ENCODE data around the gene LIFR. TPM values are rescaled to one million over a fixed set of nuclear protein-coding genes. Genes with fewer than 3 reads are reported as not detected.

LIFR gene
- total RNA-seq, 6 donors from 2014 or later, result 69.1 to 103 (median 85.8) TPM

DNA sequence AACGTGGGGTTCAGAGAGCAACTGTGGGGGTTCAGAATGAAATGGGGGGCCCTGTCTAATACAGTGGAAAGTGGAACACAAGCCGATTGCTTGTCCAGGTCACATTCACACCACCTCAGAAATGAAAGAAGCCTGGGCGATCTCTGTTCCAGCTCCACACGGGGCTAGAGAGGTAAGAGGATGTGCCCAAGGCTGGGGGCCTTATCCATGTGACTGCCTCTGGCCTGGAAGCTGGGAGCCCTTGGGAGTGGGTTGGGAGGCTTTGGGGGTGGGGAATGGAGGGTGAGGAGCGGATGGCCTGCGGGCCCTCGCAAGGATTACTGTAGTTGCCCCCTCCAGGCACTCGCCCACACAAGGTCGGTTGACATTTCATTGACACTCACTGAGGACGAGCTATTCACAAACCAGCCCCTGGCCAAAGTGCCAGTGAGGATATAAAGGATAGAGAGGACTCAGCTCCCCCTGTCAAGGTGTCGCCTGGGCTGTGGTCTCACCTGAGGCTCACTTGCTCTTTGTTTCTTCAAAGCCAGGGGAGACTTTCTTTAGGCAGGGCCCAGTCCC, 86.7 kb downstream of the LIFR start:
- Histone ChIP-seq H3K27me3 (no peaks in the 10 kb centered on the region), H3K9me3 (no peaks in the 10 kb centered on the region), H3K27ac (peak overlapping the region; percentile 78 to 85 (median 81)), H3K4me3 (no peak overlapping the region), H3K36me3 (no peaks in the 10 kb centered on the region), H3K4me1 (peaks cover 21 to 31% (median 25%) of the 10 kb centered on the region in 4 donors)
- ATAC-seq (ENCODE audit: low FRiP score in 2 of 2) (no peak), DNase-seq (no peak)
- 88 to 92% methylated on average over 11 of the region's 11 CpGs for WGBS, 2 donors
- TF ChIP-seq EP300 (IDR thresholded peaks at IDR 0.05), result no peak

DNA sequence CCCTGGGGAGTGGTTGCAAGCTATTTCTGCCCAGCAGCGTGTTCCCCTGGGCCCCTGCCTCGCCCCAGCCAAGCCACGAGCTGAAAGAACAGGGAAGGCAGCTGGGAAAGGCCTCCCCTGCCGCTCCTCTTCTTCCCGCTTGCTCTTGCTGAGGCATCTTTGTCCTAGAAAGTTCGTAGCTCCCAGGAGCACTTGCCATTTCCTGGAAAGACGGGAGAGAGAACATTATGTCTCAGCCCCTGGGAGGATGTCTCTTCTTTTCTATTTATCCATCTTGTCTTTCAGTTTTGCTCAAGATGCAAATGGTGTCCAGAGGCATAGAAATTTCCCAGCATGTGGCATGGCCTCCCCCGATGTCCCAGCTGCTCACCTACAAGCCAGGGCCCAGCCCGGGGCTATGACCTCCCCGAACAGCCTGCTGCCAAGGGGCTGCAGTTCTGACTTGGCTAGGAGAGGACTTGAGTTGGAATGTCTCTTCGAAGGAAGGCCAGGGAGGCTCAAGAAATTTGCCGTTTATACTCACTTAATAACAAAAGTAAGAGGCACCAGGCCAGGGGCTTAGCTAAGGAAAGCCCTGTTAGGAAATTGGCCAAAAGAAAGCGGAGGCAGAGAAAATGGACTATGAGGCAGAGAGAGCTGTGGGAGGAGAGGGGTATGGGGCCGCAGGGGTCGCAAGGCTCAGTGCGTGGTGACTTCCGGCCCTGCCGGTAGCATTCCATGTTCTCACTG, 87.3 kb downstream of the LIFR start:
- DNase-seq, result peak in 1 of 2 donors; percentile 53
- TF ChIP-seq, protein P1, sequence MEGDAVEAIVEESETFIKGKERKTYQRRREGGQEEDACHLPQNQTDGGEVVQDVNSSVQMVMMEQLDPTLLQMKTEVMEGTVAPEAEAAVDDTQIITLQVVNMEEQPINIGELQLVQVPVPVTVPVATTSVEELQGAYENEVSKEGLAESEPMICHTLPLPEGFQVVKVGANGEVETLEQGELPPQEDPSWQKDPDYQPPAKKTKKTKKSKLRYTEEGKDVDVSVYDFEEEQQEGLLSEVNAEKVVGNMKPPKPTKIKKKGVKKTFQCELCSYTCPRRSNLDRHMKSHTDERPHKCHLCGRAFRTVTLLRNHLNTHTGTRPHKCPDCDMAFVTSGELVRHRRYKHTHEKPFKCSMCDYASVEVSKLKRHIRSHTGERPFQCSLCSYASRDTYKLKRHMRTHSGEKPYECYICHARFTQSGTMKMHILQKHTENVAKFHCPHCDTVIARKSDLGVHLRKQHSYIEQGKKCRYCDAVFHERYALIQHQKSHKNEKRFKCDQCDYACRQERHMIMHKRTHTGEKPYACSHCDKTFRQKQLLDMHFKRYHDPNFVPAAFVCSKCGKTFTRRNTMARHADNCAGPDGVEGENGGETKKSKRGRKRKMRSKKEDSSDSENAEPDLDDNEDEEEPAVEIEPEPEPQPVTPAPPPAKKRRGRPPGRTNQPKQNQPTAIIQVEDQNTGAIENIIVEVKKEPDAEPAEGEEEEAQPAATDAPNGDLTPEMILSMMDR (IDR thresholded peaks at IDR 0.05), result no peak
- TF ChIP-seq POLR2AphosphoS5 (IDR thresholded peaks at IDR 0.05) (peak; percentile 64 to 75), EP300 (IDR thresholded peaks at IDR 0.05) (peak in 2 of 4 donors; percentile 65 to 82), POLR2A (IDR thresholded peaks at IDR 0.05) (no peak)
- peak overlapping the region; percentile 78 to 85 (median 81) for H3K27ac ChIP-seq
- no peaks in the 10 kb centered on the region for H3K9me3 ChIP-seq
- ATAC-seq (ENCODE audit: low FRiP score in 2 of 2), result peak in 1 of 2 donors; percentile 67
- H3K4me3 ChIP-seq, result no peak overlapping the region
- WGBS, 2 donors, result 71 to 75% methylated on average over 18 of the region's 18 CpGs
- peaks cover 21 to 36% (median 25%) of the 10 kb centered on the region in 4 donors for H3K4me1 ChIP-seq
- H3K36me3 ChIP-seq, result no peaks in the 10 kb centered on the region
- no peaks in the 10 kb centered on the region for H3K27me3 ChIP-seq

DNA sequence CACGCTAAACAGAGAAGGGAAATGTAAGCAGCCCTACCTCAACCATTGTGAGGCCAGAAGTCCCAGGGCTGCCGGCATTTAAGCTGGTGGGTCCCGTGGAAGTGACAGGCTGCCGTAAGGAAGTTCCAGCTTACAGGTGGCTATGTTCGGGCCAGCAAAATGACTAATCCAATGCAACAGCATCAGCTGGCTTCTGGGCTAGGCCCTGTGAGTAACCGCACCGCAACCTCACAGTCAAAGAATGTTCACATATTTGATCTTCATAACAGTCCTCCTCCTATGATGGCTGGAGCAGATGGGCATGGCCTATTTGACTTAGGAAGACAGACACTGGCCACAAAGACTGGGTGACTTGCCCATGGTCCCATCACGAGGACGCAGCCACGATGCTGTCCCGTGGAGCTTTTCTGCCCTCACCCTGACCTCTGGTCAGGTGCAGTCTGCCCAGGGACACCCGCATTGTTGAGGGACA, 88.2 kb downstream of the LIFR start:
- peak in 1 of 2 donors; percentile 75 for ATAC-seq (ENCODE audit: low FRiP score in 2 of 2)

DNA sequence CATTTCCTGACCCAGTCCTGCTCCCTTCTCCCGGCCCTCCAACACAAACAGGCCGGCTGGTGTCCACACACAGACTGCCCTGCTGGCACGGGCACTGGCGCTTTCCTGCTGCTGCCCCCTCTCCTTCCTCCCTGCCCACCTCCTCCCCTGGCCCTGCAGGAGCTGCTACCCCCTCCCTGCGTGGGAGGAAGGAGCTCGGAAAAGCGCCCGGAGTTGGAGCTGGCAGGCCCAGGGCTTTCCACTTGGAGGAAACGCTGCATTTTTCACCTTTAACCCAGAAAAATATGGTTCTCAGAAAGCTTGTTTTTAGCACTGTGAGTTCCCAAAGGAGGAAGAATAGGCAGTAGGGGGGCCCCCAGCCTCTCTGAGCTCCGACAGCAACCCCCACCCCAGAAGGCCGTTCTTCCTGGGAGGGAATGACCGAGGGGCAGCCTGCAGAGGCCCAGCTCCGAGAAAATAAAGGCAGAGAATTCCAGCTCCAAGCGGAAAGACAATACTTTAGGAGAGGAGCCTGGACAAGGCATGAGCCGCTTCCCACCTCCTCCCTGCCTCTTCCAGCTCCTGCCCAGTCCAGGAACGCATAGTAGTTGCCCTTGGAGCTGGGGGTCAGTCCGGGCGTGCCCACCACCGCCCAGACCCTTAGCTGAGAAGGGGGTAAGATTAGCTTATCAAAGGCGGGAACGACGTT, 88.9 kb downstream of the LIFR start:
- Histone ChIP-seq H3K9me3 (no peaks in the 10 kb centered on the region), H3K36me3 (no peaks in the 10 kb centered on the region), H3K4me3 (peak overlapping the region in 2 of 4 donors; percentile 12 to 13), H3K4me1 (peaks cover 28 to 46% (median 35%) of the 10 kb centered on the region in 4 donors), H3K27ac (peak overlapping the region; percentile 78 to 85 (median 81)), H3K27me3 (no peaks in the 10 kb centered on the region)
- DNase-seq (peak in 1 of 2 donors; percentile 72), ATAC-seq (ENCODE audit: low FRiP score in 2 of 2) (peak; percentile 18 to 64)
- no peak for TF ChIP-seq EP300 (IDR thresholded peaks at IDR 0.05)
- TF ChIP-seq, protein P1 (IDR thresholded peaks at IDR 0.05), result no peak
- TF ChIP-seq POLR2A (IDR thresholded peaks at IDR 0.05), result no peak
- TF ChIP-seq POLR2AphosphoS5 (IDR thresholded peaks at IDR 0.05), result no peak
- 32 to 39% methylated on average over 21 to 22 of the region's 22 CpGs for WGBS, 2 donors

More for the DNA sequence above, 88.2 kb downstream of the LIFR start:
- DNase-seq, result no peak
- TF ChIP-seq EP300 (IDR thresholded peaks at IDR 0.05) (no peak), POLR2A (IDR thresholded peaks at IDR 0.05) (no peak), POLR2AphosphoS5 (IDR thresholded peaks at IDR 0.05) (peak; percentile 36 to 53)
- H3K4me3 ChIP-seq, result no peak overlapping the region
- no peaks in the 10 kb centered on the region for H3K9me3 ChIP-seq
- H3K4me1 ChIP-seq, result peaks cover 28 to 45% (median 33%) of the 10 kb centered on the region in 4 donors
- no peaks in the 10 kb centered on the region for H3K27me3 ChIP-seq
- no peaks in the 10 kb centered on the region for H3K36me3 ChIP-seq
- WGBS, 2 donors, result 82% methylated on average over 6 to 12 of the region's 12 CpGs
- H3K27ac ChIP-seq, result peak overlapping the region; percentile 78 to 85 (median 81)

DNA sequence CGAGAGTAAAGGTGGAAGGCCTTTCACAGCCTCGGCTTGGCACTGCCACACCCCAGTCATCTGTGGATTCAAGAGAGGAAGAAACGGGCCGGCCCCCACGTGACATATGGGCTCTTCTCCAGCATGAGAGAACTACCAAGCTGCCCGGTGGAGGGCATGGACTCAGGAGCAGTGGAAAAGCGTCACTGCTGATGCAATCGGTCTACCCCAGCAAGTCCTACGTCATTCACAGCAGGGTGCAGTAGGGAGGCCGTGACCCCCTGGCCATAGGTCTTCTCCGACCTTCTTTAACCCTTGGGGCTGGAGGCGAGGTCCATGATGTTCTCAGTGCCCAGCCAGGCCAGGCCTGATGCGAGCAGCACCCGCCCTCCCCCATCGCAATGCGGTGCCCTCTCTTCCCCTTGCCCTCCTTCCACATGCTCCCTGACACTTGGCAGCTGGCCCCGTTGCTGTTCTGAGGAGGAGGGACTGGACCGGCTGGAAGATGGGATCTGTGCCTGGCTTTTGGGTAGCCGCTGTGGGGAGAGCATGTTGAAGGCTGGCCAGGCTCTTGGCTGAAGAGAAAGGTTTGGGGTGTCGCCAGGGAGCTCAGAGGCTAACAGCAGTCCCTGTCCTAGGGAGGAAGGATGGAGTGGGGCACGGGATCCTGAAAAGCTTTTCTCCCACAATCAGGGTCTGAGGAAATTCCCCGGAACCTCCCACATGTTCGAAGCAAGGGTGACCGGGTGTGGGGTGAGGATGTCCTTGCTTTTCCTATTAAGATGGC, 89.8 kb downstream of the LIFR start:
- Histone ChIP-seq H3K9me3 (no peaks in the 10 kb centered on the region), H3K4me1 (peaks cover 28 to 46% (median 35%) of the 10 kb centered on the region in 4 donors), H3K27me3 (no peaks in the 10 kb centered on the region), H3K4me3 (peak overlapping the region in 1 of 4 donors; percentile 13), H3K27ac (peak overlapping the region; percentile 78 to 85 (median 81)), H3K36me3 (no peaks in the 10 kb centered on the region)
- TF ChIP-seq EP300 (IDR thresholded peaks at IDR 0.05) (peak in 1 of 4 donors; percentile 36), POLR2AphosphoS5 (IDR thresholded peaks at IDR 0.05) (peak; percentile 39 to 69), POLR2A (IDR thresholded peaks at IDR 0.05) (no peak)
- TF ChIP-seq, protein P1 (IDR thresholded peaks at IDR 0.05), result no peak
- ATAC-seq (ENCODE audit: low FRiP score in 2 of 2) (peak; percentile 9 to 45), DNase-seq (peak; percentile 32 to 76)
- 52 to 65% methylated on average over 13 to 24 of the region's 24 CpGs for WGBS, 2 donors
